Measurements from ENCODE around the gene PFN2. TPM values are rescaled to one million over a fixed set of nuclear protein-coding genes. Genes with fewer than 3 reads are reported as not detected.
A peak's percentile ranks its signal among the peaks of the same experiment; 100 is the strongest.
"Not testable (repeated sequence)": the region's sequence is repeated elsewhere in the genome, so short reads cannot be mapped to it uniquely, and the experiment has no call there.

Gene PFN2
- total RNA-seq, 2 experiments from 2014 or later, result 0.53 TPM; not detected in 1

GRCh38 chr3:149983628-149984027 is 12.9 kb upstream of the PFN2 start:
- no peaks in the 10 kb centered on the region for H3K36me3 Mint-ChIP-seq (ENCODE audit: low read depth)
- no peak for ATAC-seq
- POLR2A ChIA-PET, result no interaction called here
- no peaks in the 10 kb centered on the region for H3K4me1 Mint-ChIP-seq (ENCODE audit: low read depth)
- H3K27ac Mint-ChIP-seq, result no peak overlapping the region
- H3K4me3 Mint-ChIP-seq, result no peak overlapping the region
- peaks cover 19% of the 10 kb centered on the region for H3K27me3 Mint-ChIP-seq (ENCODE audit: low read depth)
- CTCF ChIA-PET, result interaction anchor here (0.9 kb wide), 1 partner anchor 28 kb away, joined by 3 read pairs; no protein-coding TSS in a partner anchor
- no peaks in the 10 kb centered on the region for H3K9me3 Mint-ChIP-seq (ENCODE audit: insufficient read depth)
- DNase-seq, result no peak

DNA sequence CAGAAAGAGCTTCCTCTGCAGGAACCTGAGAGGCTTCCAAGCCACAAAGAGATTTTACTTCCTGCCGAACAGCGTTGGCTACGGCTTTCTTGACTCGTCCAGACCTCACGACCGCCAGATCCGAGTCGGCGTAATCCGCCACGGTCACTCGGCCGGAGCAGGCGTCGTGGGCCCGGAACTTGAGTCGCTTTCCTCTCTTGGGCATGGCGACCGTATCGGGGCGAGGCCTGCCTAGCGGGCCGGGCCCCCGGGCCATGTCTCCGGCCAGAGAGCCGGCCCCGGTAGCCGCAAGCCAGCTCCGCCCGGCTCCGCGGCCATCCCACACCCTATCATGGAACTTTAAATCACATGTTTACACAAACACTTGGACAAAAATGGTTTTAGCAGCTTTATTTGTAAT is 12.4 kb upstream of the PFN2 start:
- CTCF ChIA-PET, result interaction anchor here (0.9 kb wide), 1 partner anchor 27 kb away, joined by 3 read pairs; no protein-coding TSS in a partner anchor
- peaks cover 21% of the 10 kb centered on the region for H3K27me3 Mint-ChIP-seq (ENCODE audit: low read depth)
- POLR2A ChIA-PET, result not testable (repeated sequence)

DNA sequence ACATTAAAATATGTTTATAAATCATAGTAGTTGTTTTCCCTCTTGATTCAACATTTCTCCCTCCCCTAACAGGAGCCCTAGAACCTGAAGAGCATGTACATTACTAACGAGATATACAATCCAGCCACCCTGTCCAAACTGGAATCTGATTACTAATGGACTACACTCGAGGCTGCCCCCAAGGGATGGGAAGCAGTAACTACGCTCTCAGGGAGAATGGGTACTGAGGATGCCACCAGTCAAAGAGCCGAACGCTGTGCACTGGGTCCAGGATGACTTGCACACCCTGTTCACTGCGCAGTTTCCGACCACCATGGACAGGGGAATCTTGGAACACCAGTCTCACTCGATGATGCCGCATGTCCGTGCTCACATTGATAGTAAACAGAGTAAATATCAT is 11.3 kb upstream of the PFN2 start:
- CTCF ChIA-PET, result not testable (repeated sequence)

More for the DNA sequence above, 12.4 kb upstream of the PFN2 start:
- H3K4me3 Mint-ChIP-seq; H3K9me3 Mint-ChIP-seq (ENCODE audit: insufficient read depth); DNase-seq; H3K4me1 Mint-ChIP-seq (ENCODE audit: low read depth); H3K36me3 Mint-ChIP-seq (ENCODE audit: low read depth); ATAC-seq; H3K27ac Mint-ChIP-seq: not testable (repeated sequence)

DNA sequence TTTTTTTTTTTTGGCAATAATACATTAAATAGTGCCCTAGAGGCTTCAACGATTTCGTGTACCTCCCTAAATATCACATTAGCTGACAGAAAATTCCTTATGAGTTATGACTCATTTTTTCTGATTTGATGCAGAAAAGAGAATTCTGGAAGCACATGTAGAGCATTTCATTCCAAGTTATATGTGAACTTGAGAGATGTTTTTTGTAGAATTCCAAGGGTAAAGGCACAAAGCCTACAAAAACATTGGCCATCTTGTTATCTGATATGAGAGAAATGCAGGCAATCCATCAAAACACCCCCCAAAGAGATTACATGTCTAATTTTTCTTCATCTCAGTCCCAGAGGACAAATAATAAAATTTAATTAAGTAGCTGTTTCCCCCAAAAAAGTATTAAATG is 6.7 kb upstream of the PFN2 start:
- Mint-ChIP-seq H3K4me1 (ENCODE audit: low read depth) (no peaks in the 10 kb centered on the region), H3K9me3 (ENCODE audit: insufficient read depth) (no peaks in the 10 kb centered on the region), H3K36me3 (ENCODE audit: low read depth) (no peaks in the 10 kb centered on the region), H3K27ac (no peak overlapping the region), H3K27me3 (ENCODE audit: low read depth) (peaks cover 38% of the 10 kb centered on the region), H3K4me3 (no peak overlapping the region)
- ATAC-seq (no peak), DNase-seq (no peak)
- CTCF ChIA-PET, result interaction anchor here (1.0 to 2.0 kb wide), 2 partner anchors 9 to 10 kb away, joined by 3 to 4 read pairs; no protein-coding TSS in a partner anchor
- POLR2A ChIA-PET, result no interaction called here

More for the DNA sequence above, 11.3 kb upstream of the PFN2 start:
- POLR2A ChIA-PET; H3K36me3 Mint-ChIP-seq (ENCODE audit: low read depth); H3K27ac Mint-ChIP-seq; DNase-seq; H3K4me1 Mint-ChIP-seq (ENCODE audit: low read depth); H3K9me3 Mint-ChIP-seq (ENCODE audit: insufficient read depth); H3K4me3 Mint-ChIP-seq: not testable (repeated sequence)
- ATAC-seq, result peak; percentile 49
- H3K27me3 Mint-ChIP-seq (ENCODE audit: low read depth), result peaks cover 21% of the 10 kb centered on the region

DNA sequence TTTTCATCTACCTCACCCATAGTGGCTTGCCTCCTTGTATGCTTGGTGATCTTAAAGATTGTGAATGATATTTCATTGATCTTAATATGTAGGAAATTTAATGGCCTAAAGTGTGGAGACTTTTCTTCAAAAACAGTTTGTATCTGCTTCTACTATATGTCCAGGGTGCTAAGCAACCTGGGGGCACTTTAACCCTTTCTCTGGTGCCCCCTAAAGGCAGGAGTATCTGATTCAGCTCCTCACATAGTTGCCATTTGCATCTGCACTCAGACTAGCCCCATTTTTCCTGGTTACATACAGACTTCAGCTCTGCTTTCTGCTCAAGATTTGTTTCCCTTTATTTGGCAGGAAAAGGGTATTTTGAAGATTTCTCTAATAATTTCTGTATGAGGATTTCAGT is 5.2 kb upstream of the PFN2 start:
- no peaks in the 10 kb centered on the region for H3K36me3 Mint-ChIP-seq (ENCODE audit: low read depth)
- H3K27ac Mint-ChIP-seq, result no peak overlapping the region
- no peaks in the 10 kb centered on the region for H3K9me3 Mint-ChIP-seq (ENCODE audit: insufficient read depth)
- ATAC-seq, result no peak
- H3K27me3 Mint-ChIP-seq (ENCODE audit: low read depth), result peaks cover 48% of the 10 kb centered on the region
- no peak for DNase-seq
- no peak overlapping the region for H3K4me3 Mint-ChIP-seq
- peaks cover 7% of the 10 kb centered on the region for H3K4me1 Mint-ChIP-seq (ENCODE audit: low read depth)
- ChIA-PET POLR2A (no interaction called here), CTCF (interaction anchor here (2.0 kb wide), 1 partner anchor 9 kb away, joined by 4 read pairs; no protein-coding TSS in a partner anchor)

DNA sequence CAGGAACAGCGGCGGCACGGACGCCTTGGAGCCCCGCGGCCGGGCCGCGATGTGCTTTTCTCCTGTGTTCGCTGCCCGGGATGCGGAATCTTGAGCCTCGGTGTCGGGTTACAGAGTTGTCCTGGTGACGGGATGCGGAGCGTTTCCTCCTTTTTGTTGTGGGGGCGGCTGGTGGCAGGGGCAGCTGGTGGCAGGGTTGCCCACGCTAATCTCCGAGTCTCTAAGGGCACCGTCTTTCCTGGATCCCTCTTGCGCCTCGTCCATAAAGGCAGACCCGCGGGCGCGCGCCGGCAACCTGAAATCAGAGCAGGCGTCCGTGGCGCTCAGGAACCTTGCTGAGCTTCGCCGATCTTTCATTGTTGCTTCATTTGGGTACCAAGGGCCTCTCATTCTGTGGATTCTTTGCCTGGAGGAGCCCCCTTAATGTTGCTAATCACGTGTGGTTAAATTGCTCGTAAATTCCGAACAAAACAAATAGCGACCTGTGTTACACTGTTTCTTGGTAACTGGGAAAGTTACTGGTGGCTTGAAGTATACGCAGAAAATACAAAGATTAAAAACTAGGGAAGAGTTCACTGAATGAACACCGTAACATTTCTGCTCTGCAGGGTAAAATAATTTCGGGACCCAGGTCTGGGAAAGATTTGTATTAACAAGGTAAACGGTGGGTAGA is 844 bp upstream of the PFN2 start:
- Mint-ChIP-seq H3K27ac (peak overlapping the region; percentile 39), H3K27me3 (ENCODE audit: low read depth) (peaks cover 49% of the 10 kb centered on the region), H3K4me1 (ENCODE audit: low read depth) (peaks cover 15% of the 10 kb centered on the region), H3K9me3 (ENCODE audit: insufficient read depth) (no peaks in the 10 kb centered on the region), H3K4me3 (peak overlapping the region; percentile 81), H3K36me3 (ENCODE audit: low read depth) (peaks cover 4% of the 10 kb centered on the region)
- ChIA-PET CTCF (interaction anchor here (0.9 kb wide), 1 partner anchor 542 kb away, joined by 3 read pairs; no protein-coding TSS in a partner anchor), POLR2A (interaction anchor here (0.7 kb wide), 1 partner anchor 213 kb away, joined by 3 read pairs; no protein-coding TSS in a partner anchor)
- peak; percentile 25 for DNase-seq
- ATAC-seq, result no peak

- Mint-ChIP-seq H3K4me3 (peak overlapping the region; percentile 77), H3K27ac (no peak overlapping the region), H3K27me3 (ENCODE audit: low read depth) (peaks cover 36% of the 10 kb centered on the region), H3K4me1 (ENCODE audit: low read depth) (peaks cover 15% of the 10 kb centered on the region), H3K9me3 (ENCODE audit: insufficient read depth) (no peaks in the 10 kb centered on the region), H3K36me3 (ENCODE audit: low read depth) (peaks cover 4% of the 10 kb centered on the region)
- CTCF ChIA-PET, result interaction anchor here (1.0 to 6.3 kb wide), 3 partner anchors 213 to 526 kb away, joined by 3 to 72 read pairs (median 3); no protein-coding TSS in a partner anchor
- DNase-seq (peak; percentile 68), ATAC-seq (peak; percentile 66)
- POLR2A ChIA-PET, result no interaction called here
These were observed 567 bp downstream of the PFN2 start for GRCh38 chr3:149969940-149970715.

DNA sequence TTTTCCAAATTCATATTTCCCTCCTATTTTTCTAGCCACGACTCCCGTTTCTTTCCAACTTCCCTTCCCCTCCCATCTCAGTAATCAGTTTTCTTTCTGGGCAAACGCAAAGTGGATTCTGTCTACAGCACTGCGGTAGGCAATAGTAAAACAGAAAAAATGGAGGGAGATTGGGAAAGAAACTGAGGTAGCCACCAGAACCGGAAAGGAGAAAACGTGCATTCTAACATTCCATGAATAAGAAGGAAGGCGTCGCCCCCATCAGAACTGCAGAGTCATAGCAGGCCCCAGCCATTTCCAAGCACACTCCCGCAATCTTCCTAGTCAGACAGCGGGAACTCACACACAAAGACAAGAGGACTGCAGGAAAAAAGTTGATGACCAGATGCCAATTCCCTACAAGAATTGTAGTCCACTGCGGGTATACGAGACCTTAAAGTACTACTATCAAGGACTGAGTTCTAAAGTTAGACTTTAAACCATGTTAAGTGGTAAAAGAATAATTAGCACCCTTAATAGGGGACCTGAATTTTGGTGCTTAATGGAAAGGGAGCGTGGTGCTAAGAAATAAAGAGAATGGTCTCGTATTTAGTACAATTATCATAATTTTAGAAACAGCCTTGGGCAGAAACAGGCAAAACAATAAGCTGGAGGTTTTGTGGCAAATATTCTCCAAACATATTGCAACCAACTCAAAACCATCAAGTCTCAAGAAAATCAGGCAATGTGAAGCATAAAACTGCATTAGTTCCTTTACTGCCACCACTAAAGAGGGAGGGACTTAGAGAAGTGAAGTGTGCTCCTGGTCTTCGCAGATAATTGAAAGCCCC is 1.4 kb downstream of the PFN2 start:
- H3K4me3 Mint-ChIP-seq, result peak overlapping the region; percentile 77
- peaks cover 15% of the 10 kb centered on the region for H3K4me1 Mint-ChIP-seq (ENCODE audit: low read depth)
- ATAC-seq (no peak), DNase-seq (no peak)
- POLR2A ChIA-PET, result no interaction called here
- CTCF ChIA-PET, result interaction anchor here (1.0 to 6.3 kb wide), 4 partner anchors 8 to 526 kb away, joined by 3 to 72 read pairs (median 3); no protein-coding TSS in a partner anchor
- H3K27me3 Mint-ChIP-seq (ENCODE audit: low read depth), result peaks cover 31% of the 10 kb centered on the region
- H3K9me3 Mint-ChIP-seq (ENCODE audit: insufficient read depth), result no peaks in the 10 kb centered on the region
- H3K36me3 Mint-ChIP-seq (ENCODE audit: low read depth), result peaks cover 4% of the 10 kb centered on the region
- no peak overlapping the region for H3K27ac Mint-ChIP-seq

GRCh38 chr3:149968216-149968615 is 2.5 kb downstream of the PFN2 start:
- peaks cover 4% of the 10 kb centered on the region for H3K36me3 Mint-ChIP-seq (ENCODE audit: low read depth)
- no peak for ATAC-seq
- H3K4me1 Mint-ChIP-seq (ENCODE audit: low read depth), result peaks cover 15% of the 10 kb centered on the region
- ChIA-PET CTCF (interaction anchor here (1.2 to 6.3 kb wide), 5 partner anchors 9 to 215 kb away, joined by 3 to 72 read pairs (median 5); no protein-coding TSS in a partner anchor), POLR2A (no interaction called here)
- H3K27ac Mint-ChIP-seq, result no peak overlapping the region
- no peak overlapping the region for H3K4me3 Mint-ChIP-seq
- peaks cover 24% of the 10 kb centered on the region for H3K27me3 Mint-ChIP-seq (ENCODE audit: low read depth)
- H3K9me3 Mint-ChIP-seq (ENCODE audit: insufficient read depth), result no peaks in the 10 kb centered on the region
- no peak for DNase-seq

- no peak overlapping the region for H3K4me3 Mint-ChIP-seq
- H3K4me1 Mint-ChIP-seq (ENCODE audit: low read depth), result peaks cover 15% of the 10 kb centered on the region
- H3K27ac Mint-ChIP-seq, result no peak overlapping the region
- peaks cover 22% of the 10 kb centered on the region for H3K27me3 Mint-ChIP-seq (ENCODE audit: low read depth)
- no peak for ATAC-seq
- DNase-seq, result no peak
- H3K36me3 Mint-ChIP-seq (ENCODE audit: low read depth), result peaks cover 4% of the 10 kb centered on the region
- no peaks in the 10 kb centered on the region for H3K9me3 Mint-ChIP-seq (ENCODE audit: insufficient read depth)
- ChIA-PET CTCF (interaction anchor here (0.6 to 6.3 kb wide), 11 partner anchors 9 to 283 kb away, joined by 3 to 72 read pairs (median 4); no protein-coding TSS in a partner anchor), POLR2A (no interaction called here)
These were observed 3.5 kb downstream of the PFN2 start for GRCh38 chr3:149967086-149967685.

DNA sequence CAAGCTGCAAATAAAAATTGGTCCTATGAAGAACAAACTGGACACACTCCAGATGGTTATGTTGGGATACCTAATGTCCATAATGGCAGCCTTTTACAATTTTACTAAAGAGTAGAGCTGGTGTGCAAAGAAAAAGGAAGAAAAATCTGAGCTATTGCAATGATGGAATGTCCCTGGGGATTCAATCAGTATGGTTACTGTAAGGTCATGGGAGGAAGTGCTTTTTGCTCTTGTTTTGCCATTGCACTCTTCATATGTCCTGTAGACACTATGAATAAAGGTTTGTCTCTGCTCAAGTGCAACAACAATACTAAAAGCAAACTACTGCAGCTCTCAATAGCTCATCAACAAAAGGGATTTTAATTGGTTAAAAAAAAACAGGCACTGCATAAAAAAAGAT is 5.4 kb downstream of the PFN2 start:
- ChIA-PET POLR2A (no interaction called here), CTCF (interaction anchor here (3.0 to 6.3 kb wide), 2 partner anchors 7 to 218 kb away, joined by 21 to 72 read pairs; no protein-coding TSS in a partner anchor)
- no peak for ATAC-seq
- H3K36me3 Mint-ChIP-seq (ENCODE audit: low read depth), result peaks cover 4% of the 10 kb centered on the region
- H3K4me3 Mint-ChIP-seq, result no peak overlapping the region
- H3K4me1 Mint-ChIP-seq (ENCODE audit: low read depth), result peaks cover 7% of the 10 kb centered on the region
- H3K27me3 Mint-ChIP-seq (ENCODE audit: low read depth), result peaks cover 12% of the 10 kb centered on the region
- no peak for DNase-seq
- no peak overlapping the region for H3K27ac Mint-ChIP-seq
- H3K9me3 Mint-ChIP-seq (ENCODE audit: insufficient read depth), result no peaks in the 10 kb centered on the region

Measured in activated CD8-positive, alpha-beta T cell treated with anti-CD3 and anti-CD28 coated beads, Interleukin-2, amount 10 ng/mL, durations not matched to agents 7 days and 5 days (primary cell).